ENCODE data around the gene TNFAIP8L2. TPM values are rescaled to one million over a fixed set of nuclear protein-coding genes. Genes with fewer than 3 reads are reported as not detected.
"Not testable (repeated sequence)": the region's sequence is repeated elsewhere in the genome, so short reads cannot be mapped to it uniquely, and the experiment has no call there.

Gene TNFAIP8L2
- total and polyA plus RNA-seq, 10 donors = 26.3 to 63.4 (median 44.7) TPM

DNA sequence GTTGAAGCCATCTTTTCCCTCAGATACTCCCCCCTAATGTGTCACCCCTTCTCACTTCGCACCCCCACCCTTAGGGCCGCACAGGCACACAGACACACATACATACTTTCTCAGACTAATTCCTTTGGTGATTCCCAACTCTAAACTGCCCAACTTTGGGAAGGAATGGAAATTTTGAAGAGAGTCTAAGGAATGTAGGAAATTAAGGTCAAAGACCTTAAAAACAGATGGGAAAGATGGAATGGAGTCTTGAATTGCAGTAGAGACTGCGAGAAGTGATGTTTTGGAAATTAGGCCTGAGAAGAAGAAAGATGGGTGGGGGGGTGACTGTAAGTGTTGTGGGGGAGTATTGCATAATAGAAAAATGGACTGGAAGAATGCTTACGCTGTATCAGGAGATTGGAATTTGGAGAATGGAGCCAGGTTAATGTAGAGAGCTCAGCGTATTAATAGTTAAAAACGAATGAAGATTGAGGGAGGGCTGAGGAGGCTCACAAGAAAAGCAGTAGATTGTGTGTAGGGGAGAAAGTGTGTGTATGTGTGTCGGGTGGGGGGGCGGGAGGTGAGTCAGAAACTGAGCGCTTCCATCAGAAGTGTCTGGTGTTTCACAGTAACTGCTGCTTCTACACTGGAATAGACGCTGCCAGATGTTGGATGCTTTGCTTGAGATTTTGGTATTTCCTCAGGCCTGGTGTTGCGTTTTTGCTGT lies 43.6 kb downstream of the TNFAIP8L2 start:
- peaks cover 32 to 81% (median 57%) of the 10 kb centered on the region in 6 donors for H3K4me1 ChIP-seq
- peak overlapping the region; percentile 69 to 96 (median 86) for H3K4me3 ChIP-seq
- intact Hi-C loops (cut with DNase I; ENCODE audit: low total_unique reads) = loop anchor here (5.0 kb wide), 1 partner anchor 52 kb away; the partner anchor contains the start of gene PSMD4
- TF ChIP-seq POLR2AphosphoS5 (IDR thresholded peaks at IDR 0.05) (no peak), POLR2A (IDR thresholded peaks at IDR 0.05) (no peak)
- TF ChIP-seq, protein P1, sequence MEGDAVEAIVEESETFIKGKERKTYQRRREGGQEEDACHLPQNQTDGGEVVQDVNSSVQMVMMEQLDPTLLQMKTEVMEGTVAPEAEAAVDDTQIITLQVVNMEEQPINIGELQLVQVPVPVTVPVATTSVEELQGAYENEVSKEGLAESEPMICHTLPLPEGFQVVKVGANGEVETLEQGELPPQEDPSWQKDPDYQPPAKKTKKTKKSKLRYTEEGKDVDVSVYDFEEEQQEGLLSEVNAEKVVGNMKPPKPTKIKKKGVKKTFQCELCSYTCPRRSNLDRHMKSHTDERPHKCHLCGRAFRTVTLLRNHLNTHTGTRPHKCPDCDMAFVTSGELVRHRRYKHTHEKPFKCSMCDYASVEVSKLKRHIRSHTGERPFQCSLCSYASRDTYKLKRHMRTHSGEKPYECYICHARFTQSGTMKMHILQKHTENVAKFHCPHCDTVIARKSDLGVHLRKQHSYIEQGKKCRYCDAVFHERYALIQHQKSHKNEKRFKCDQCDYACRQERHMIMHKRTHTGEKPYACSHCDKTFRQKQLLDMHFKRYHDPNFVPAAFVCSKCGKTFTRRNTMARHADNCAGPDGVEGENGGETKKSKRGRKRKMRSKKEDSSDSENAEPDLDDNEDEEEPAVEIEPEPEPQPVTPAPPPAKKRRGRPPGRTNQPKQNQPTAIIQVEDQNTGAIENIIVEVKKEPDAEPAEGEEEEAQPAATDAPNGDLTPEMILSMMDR (IDR thresholded peaks at IDR 0.05 in 8 of 11, conservative IDR thresholded peaks at IDR 0.05 in 3 of 11) = no peak
- no peaks in the 10 kb centered on the region for H3K9me3 ChIP-seq
- DNase-seq = peak; percentile 43
- no peaks in the 10 kb centered on the region for H3K27me3 ChIP-seq (replicated peaks in 1 of 7)
- H3K36me3 ChIP-seq = peaks cover 0 to 29% (median 11%) of the 10 kb centered on the region in 6 donors
- 36 to 64% (median 54%) methylated on average over 11 of the region's 11 CpGs for WGBS, 5 donors
- H3K27ac ChIP-seq = peak overlapping the region in 7 of 8 donors; percentile 80 to 96 (median 93)

DNA sequence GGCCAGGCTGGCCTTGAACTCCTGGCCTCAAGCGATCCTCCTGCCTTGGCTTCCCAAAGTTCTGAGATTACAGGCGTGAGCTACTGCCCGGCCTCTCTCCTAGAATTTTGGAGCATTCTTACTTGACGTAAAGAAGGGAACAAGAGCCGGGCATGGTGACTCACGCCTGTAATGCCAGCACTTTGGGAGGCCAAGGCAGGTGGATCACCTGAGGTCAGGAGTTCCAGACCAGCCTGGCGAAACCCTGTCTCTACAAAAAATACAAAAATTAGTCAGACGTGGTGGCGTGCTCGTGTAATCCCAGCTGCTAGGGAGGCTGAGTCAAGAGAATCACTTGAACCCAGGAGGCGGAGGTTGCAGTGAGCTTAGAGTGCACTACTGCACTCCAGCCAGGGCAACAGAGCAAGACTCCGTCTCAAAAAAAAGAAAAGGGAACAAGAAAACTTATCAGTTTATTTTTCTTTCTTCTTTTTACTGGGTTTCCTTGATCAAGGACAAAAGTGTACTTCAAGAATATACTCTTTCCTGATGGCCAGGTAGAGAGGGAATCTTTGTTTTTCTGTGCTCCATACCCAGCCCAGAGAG lies 49.0 kb downstream of the TNFAIP8L2 start:
- H3K4me1 ChIP-seq = peaks cover 22 to 78% (median 42%) of the 10 kb centered on the region in 6 donors
- 90 to 95% (median 92%) methylated on average over 12 of the region's 12 CpGs for WGBS, 5 donors
- peaks cover 0 to 80% (median 40%) of the 10 kb centered on the region in 6 donors for H3K36me3 ChIP-seq
- H3K9me3 ChIP-seq; H3K27ac ChIP-seq; intact Hi-C loops (cut with DNase I; ENCODE audit: low total_unique reads); H3K4me3 ChIP-seq; H3K27me3 ChIP-seq (replicated peaks in 1 of 7): not testable (repeated sequence)
- peak; percentile 18 for DNase-seq

Other genes with a start within 250 kb of the TNFAIP8L2 start
- gene SETDB1, start 230.3 kb upstream of the TNFAIP8L2 start, total RNA-seq = 10 to 100 TPM; 50.0 to 82.4 (median 62.7) TPM
- 10 to 100 TPM; 16.9 to 28.0 (median 27.7) TPM for gene SETDB1, start 230.3 kb upstream of the TNFAIP8L2 start, polyA plus RNA-seq
- gene CERS2, start 181.8 kb upstream of the TNFAIP8L2 start, total RNA-seq = 100 to 1,000 TPM in 3 of 7 donors, 10 to 100 TPM in 4; 71.8 to 128 (median 98.1) TPM
- 10 to 100 TPM; 63.4 to 69.9 (median 65.1) TPM for gene CERS2, start 181.8 kb upstream of the TNFAIP8L2 start, polyA plus RNA-seq
- under 1 TPM in 5 of 7 donors, not detected in 2; 0.13 to 0.92 (median 0.51) TPM for gene ANXA9, start 174.4 kb upstream of the TNFAIP8L2 start, total RNA-seq
- under 1 TPM; 0.12 to 0.32 (median 0.22) TPM for gene ANXA9, start 174.4 kb upstream of the TNFAIP8L2 start, polyA plus RNA-seq
- gene MINDY1, start 149.7 kb upstream of the TNFAIP8L2 start, total RNA-seq = 10 to 100 TPM; 23.8 to 51.1 (median 31.4) TPM
- 10 to 100 TPM in 1 of 3 donors, 1 to 10 TPM in 2; 3.3 to 10.4 (median 3.9) TPM for gene MINDY1, start 149.7 kb upstream of the TNFAIP8L2 start, polyA plus RNA-seq
- 10 to 100 TPM; 15.7 to 22.6 (median 17.7) TPM for gene PRUNE1, start 148.2 kb upstream of the TNFAIP8L2 start, total RNA-seq
- gene PRUNE1, start 148.2 kb upstream of the TNFAIP8L2 start, polyA plus RNA-seq = 10 to 100 TPM in 1 of 3 donors, 1 to 10 TPM in 2; 9.2 to 12.8 (median 9.9) TPM
- gene BNIPL, start 120.1 kb upstream of the TNFAIP8L2 start, total RNA-seq = 1 to 10 TPM in 3 of 7 donors, under 1 TPM in 4; 0.33 to 1.4 (median 0.77) TPM
- under 1 TPM; 0.50 to 0.85 (median 0.61) TPM for gene BNIPL, start 120.1 kb upstream of the TNFAIP8L2 start, polyA plus RNA-seq
- gene C1orf56, start 108.9 kb upstream of the TNFAIP8L2 start, total RNA-seq = 1 to 10 TPM; 1.8 to 5.5 (median 3.4) TPM
- 1 to 10 TPM; 1.4 to 2.8 (median 2.6) TPM for gene C1orf56, start 108.9 kb upstream of the TNFAIP8L2 start, polyA plus RNA-seq
- gene CDC42SE1, start 97.0 kb upstream of the TNFAIP8L2 start, total RNA-seq = 100 to 1,000 TPM; 158 to 245 (median 208) TPM
- 10 to 100 TPM; 57.0 to 75.4 (median 72.6) TPM for gene CDC42SE1, start 97.0 kb upstream of the TNFAIP8L2 start, polyA plus RNA-seq
- gene MLLT11, start 96.3 kb upstream of the TNFAIP8L2 start, total RNA-seq = 1 to 10 TPM in 4 of 7 donors, under 1 TPM in 3; 0.50 to 2.6 (median 1.1) TPM
- gene MLLT11, start 96.3 kb upstream of the TNFAIP8L2 start, polyA plus RNA-seq = under 1 TPM; 0.52 to 0.91 (median 0.61) TPM
- 10 to 100 TPM; 12.3 to 22.8 (median 17.5) TPM for gene GABPB2, start 85.9 kb upstream of the TNFAIP8L2 start, total RNA-seq
- 1 to 10 TPM; 3.0 to 7.1 (median 3.9) TPM for gene GABPB2, start 85.9 kb upstream of the TNFAIP8L2 start, polyA plus RNA-seq
- 1 to 10 TPM; 2.0 to 9.4 (median 4.1) TPM for gene SEMA6C, start 10.0 kb upstream of the TNFAIP8L2 start, total RNA-seq
- gene SEMA6C, start 10.0 kb upstream of the TNFAIP8L2 start, polyA plus RNA-seq = 1 to 10 TPM; 3.2 to 5.8 (median 4.4) TPM
- gene LYSMD1, start 9.3 kb downstream of the TNFAIP8L2 start, total RNA-seq = 10 to 100 TPM in 1 of 7 donors, 1 to 10 TPM in 6; 3.7 to 10.0 (median 4.6) TPM
- gene LYSMD1, start 9.3 kb downstream of the TNFAIP8L2 start, polyA plus RNA-seq = 1 to 10 TPM; 2.5 to 4.8 (median 2.8) TPM
- gene SCNM1, start 9.5 kb downstream of the TNFAIP8L2 start, total RNA-seq = 10 to 100 TPM; 36.2 to 63.5 (median 41.5) TPM
- 10 to 100 TPM; 64.9 to 96.2 (median 74.6) TPM for gene SCNM1, start 9.5 kb downstream of the TNFAIP8L2 start, polyA plus RNA-seq
- gene TMOD4, start 19.3 kb downstream of the TNFAIP8L2 start, total RNA-seq = 1 to 10 TPM in 1 of 7 donors, under 1 TPM in 3, not detected in 3; 0.60 to 2.0 (median 0.86) TPM
- under 1 TPM; 0.44 to 0.99 (median 0.76) TPM for gene TMOD4, start 19.3 kb downstream of the TNFAIP8L2 start, polyA plus RNA-seq
- gene VPS72, start 33.5 kb downstream of the TNFAIP8L2 start, total RNA-seq = 10 to 100 TPM; 23.1 to 37.7 (median 31.5) TPM
- 10 to 100 TPM; 24.9 to 43.1 (median 31.0) TPM for gene VPS72, start 33.5 kb downstream of the TNFAIP8L2 start, polyA plus RNA-seq
- 10 to 100 TPM; 48.0 to 83.6 (median 60.6) TPM for gene PIP5K1A, start 41.9 kb downstream of the TNFAIP8L2 start, total RNA-seq
- 10 to 100 TPM; 12.8 to 23.7 (median 16.5) TPM for gene PIP5K1A, start 41.9 kb downstream of the TNFAIP8L2 start, polyA plus RNA-seq
- 100 to 1,000 TPM in 5 of 7 donors, 10 to 100 TPM in 2; 90.8 to 157 (median 121) TPM for gene PSMD4, start 98.1 kb downstream of the TNFAIP8L2 start, total RNA-seq
- 100 to 1,000 TPM; 149 to 180 (median 156) TPM for gene PSMD4, start 98.1 kb downstream of the TNFAIP8L2 start, polyA plus RNA-seq
- gene ZNF687, start 125.7 kb downstream of the TNFAIP8L2 start, total RNA-seq = 10 to 100 TPM; 27.3 to 46.6 (median 33.4) TPM
- 10 to 100 TPM in 1 of 3 donors, 1 to 10 TPM in 2; 9.1 to 17.7 (median 9.8) TPM for gene ZNF687, start 125.7 kb downstream of the TNFAIP8L2 start, polyA plus RNA-seq
- 10 to 100 TPM; 63.7 to 85.4 (median 69.5) TPM for gene PI4KB, start 170.8 kb downstream of the TNFAIP8L2 start, total RNA-seq
- 10 to 100 TPM; 25.6 to 41.4 (median 30.8) TPM for gene PI4KB, start 170.8 kb downstream of the TNFAIP8L2 start, polyA plus RNA-seq
- 10 to 100 TPM; 75.9 to 96.1 (median 92.2) TPM for gene RFX5, start 190.6 kb downstream of the TNFAIP8L2 start, total RNA-seq
- 10 to 100 TPM; 30.8 to 57.8 (median 40.3) TPM for gene RFX5, start 190.6 kb downstream of the TNFAIP8L2 start, polyA plus RNA-seq
- 100 to 1,000 TPM in 2 of 7 donors, 10 to 100 TPM in 5; 56.1 to 114 (median 90.3) TPM for gene SELENBP1, start 216.1 kb downstream of the TNFAIP8L2 start, total RNA-seq
- gene SELENBP1, start 216.1 kb downstream of the TNFAIP8L2 start, polyA plus RNA-seq = 10 to 100 TPM; 17.3 to 77.8 (median 47.5) TPM
- 100 to 1,000 TPM; 184 to 219 (median 201) TPM for gene PSMB4, start 242.9 kb downstream of the TNFAIP8L2 start, total RNA-seq
- gene PSMB4, start 242.9 kb downstream of the TNFAIP8L2 start, polyA plus RNA-seq = 100 to 1,000 TPM; 320 to 371 (median 354) TPM

All from spleen (tissue), 11 donors.